ENCODE measurements around the gene NDFIP1.

Gene NDFIP1

DNA sequence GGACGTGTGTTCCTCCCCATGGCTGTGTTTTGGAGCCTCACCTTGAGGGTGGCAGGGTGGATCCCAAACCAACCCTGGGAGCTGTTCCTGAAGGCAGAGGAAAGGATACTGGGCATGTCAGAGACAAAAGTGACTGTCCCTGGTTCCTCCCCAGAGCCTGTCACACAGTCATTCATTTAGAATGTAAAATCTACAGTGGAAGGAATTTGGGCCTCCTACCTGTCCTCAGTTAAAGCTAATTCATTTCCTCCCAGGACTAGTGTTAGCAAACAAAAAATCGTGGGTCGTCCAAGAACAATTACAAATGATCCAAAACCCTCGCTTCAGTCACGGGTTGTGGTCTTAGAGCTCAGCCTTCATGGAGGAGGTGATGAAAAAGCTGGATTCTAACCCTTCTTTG lies 83.2 kb downstream of the NDFIP1 start:
- TF ChIP-seq, protein P1, sequence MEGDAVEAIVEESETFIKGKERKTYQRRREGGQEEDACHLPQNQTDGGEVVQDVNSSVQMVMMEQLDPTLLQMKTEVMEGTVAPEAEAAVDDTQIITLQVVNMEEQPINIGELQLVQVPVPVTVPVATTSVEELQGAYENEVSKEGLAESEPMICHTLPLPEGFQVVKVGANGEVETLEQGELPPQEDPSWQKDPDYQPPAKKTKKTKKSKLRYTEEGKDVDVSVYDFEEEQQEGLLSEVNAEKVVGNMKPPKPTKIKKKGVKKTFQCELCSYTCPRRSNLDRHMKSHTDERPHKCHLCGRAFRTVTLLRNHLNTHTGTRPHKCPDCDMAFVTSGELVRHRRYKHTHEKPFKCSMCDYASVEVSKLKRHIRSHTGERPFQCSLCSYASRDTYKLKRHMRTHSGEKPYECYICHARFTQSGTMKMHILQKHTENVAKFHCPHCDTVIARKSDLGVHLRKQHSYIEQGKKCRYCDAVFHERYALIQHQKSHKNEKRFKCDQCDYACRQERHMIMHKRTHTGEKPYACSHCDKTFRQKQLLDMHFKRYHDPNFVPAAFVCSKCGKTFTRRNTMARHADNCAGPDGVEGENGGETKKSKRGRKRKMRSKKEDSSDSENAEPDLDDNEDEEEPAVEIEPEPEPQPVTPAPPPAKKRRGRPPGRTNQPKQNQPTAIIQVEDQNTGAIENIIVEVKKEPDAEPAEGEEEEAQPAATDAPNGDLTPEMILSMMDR (IDR thresholded peaks at IDR 0.05; ENCODE audit: extremely low read depth, missing control alignments), result no peak
- DNase-seq (ENCODE audit: low spot score), result no peak

DNA sequence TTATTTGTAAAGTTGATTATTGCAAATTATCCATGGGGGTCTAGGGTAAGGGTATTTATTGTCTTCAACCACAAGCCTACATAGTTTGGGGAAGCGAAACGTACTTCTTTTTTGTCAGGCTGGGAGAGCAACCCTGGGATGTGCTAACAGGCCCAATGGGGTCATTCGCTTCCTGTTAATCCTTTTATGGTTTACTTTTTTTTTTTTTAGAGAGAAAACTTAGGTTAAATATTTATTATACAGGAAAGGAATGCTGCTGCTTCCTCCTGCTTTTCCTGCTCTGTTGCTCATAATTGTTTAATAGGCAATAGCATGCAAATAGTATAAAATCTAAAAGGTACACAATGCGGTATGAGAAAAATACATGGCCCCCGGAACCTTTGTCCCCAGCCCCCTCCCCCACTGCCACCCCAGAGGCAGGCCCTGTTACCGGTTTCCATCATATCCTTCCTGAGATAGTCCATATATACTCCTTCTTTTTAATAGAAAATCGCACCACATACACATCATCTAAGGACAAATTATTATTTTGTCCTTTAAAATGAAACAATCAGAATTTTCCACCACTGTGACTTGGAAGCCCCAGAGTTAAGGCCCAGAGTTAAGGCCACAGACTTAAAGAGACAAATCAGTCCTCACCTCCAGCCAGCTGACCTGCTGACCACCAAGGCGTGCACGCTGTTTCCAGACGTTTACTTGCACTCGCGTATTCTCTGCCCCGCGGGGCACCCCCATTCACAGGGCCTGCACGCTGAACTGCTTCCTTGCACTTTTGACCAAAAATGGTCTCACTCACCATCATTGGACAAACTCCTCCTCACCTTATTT lies 83.9 kb downstream of the NDFIP1 start:
- DNase-seq (ENCODE audit: low spot score), result no peak
- TF ChIP-seq, protein P1 (IDR thresholded peaks at IDR 0.05; ENCODE audit: extremely low read depth, missing control alignments), result no peak

DNA sequence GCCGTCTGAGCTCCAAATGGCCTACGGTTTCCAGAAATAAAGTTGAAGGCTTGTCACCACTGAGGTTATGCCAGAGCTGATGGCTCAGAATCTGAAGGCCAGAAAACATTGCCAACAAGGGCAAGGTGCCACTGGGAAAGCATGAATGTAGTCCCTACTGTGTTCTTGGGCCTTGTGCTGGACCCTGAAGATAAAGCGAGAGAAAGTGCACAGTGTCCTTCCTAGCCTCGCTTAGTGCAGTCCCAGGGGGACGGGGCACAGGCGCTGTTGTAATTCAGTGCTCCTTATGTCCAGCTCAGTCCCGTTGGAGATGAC lies 84.5 kb downstream of the NDFIP1 start:
- DNase-seq (ENCODE audit: low spot score), result no peak
- TF ChIP-seq, protein P1 (IDR thresholded peaks at IDR 0.05; ENCODE audit: extremely low read depth, missing control alignments), result no peak

DNA sequence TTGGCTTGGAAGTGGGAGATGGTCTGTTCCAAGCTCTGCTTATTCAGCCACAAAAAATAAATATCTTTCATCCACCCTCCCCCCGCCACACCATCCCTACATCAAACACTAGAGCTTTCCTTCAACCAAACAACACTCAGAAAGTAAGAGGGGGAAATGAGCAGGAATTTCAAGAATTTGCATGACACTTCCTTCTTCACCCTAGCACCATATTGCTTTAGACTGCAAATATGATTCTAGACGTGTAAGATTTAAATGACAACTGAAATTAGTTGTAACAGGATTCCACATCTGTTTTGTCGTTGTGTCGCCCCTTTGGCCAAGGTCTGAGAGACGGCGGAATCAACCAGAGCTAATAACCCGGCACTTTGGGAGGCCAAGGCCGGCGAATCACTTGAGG lies 88.5 kb downstream of the NDFIP1 start:
- TF ChIP-seq, protein P1 (IDR thresholded peaks at IDR 0.05; ENCODE audit: extremely low read depth, missing control alignments), result no peak
- DNase-seq (ENCODE audit: low spot score), result no peak

DNA sequence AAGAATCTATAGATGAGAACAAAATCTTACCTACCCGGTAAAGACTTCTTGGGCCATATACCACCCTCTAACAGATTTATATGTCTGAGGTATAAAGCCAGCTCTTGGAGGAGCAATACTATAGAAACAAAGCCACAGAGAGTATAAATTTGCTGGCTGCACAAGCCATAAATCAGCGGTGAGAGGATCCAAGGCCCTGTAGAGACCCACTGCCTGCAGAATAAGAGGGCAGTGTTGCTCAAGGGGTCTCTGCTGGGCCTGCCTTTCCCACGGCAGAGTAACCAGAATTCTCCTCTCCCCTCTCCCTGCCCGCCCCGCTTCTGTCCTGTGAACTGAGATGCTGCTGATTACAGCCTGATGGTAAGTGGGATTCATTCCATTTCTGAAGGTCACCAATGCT lies 89.2 kb downstream of the NDFIP1 start:
- TF ChIP-seq, protein P1 (IDR thresholded peaks at IDR 0.05; ENCODE audit: extremely low read depth, missing control alignments), result no peak

DNA sequence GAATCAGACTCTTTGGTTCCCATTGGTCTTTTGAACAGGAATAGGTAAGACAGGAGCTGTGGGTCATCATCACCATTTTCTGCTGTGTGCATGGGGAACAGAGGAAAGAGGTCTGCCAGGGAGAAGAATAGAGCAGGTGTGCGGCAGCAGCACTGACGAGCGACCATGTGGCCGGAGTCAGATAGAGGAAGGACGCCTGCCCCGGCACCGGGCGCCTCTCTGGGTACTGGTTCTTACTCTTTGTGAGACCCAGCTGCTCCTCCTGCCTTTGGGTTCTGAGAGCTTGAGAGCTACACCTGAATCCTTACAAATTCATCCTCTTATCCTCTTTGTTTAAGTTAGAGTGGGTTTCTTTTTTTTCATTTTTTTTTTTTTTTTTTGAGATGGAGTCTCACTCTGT lies 90.8 kb downstream of the NDFIP1 start:
- TF ChIP-seq, protein P1 (IDR thresholded peaks at IDR 0.05; ENCODE audit: extremely low read depth, missing control alignments), result no peak
- no peak for DNase-seq (ENCODE audit: low spot score)

More for the DNA sequence above, 89.2 kb downstream of the NDFIP1 start:
- DNase-seq (ENCODE audit: low spot score), result no peak

DNA sequence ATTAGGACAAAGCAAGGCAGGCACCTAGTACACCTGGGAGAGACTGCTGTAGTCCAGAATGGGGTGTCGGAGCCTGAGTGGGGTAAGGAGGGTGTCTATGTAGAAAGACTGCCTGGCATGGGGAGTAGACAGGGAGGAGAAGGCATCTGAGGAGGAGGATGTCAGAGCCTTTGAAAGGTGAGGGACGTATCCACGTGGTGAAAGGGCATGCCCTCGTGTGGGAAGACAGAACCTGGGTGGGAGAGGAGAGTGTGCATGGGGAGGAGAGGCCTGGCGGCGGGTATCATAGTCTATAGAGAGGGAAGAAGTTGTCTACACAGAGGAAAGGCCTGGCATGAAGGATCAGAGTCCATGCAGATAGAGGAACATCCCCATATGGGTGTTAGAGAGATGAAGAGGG lies 91.8 kb downstream of the NDFIP1 start:
- TF ChIP-seq, protein P1 (IDR thresholded peaks at IDR 0.05; ENCODE audit: extremely low read depth, missing control alignments), result no peak
- no peak for DNase-seq (ENCODE audit: low spot score)
